ENCODE results near the gene KRT12.
"Not testable (repeated sequence)": the region's sequence is repeated elsewhere in the genome, so short reads cannot be mapped to it uniquely, and the experiment has no call there.

KRT12 gene

DNA sequence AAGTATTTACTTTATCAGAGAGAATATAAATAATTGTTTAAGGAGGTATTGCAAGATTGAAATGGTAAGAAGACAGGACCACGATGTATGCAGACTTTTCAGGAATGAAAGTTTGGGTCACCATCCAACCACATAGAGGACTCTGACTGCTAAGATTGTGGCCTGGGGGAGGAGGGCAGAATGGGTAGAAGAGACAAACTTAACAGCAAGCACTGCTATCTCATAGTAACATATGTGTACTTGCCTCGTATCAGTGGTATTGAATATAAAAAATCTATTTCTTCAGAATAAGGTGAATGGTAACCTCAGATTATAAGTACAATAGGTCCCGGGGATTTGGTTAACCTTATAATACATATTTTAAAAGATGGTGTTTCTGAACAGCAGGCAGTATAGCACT, 50.5 kb downstream of the KRT12 start:
- no peak for DNase-seq (ENCODE audit: low read depth, low spot score)

GRCh38 chr17:40815381-40815780, 51.6 kb downstream of the KRT12 start:
- no peak for DNase-seq (ENCODE audit: low read depth, low spot score)

GRCh38 chr17:40814657-40815056, 52.4 kb downstream of the KRT12 start:
- DNase-seq (ENCODE audit: low read depth, low spot score), result not testable (repeated sequence)

DNA sequence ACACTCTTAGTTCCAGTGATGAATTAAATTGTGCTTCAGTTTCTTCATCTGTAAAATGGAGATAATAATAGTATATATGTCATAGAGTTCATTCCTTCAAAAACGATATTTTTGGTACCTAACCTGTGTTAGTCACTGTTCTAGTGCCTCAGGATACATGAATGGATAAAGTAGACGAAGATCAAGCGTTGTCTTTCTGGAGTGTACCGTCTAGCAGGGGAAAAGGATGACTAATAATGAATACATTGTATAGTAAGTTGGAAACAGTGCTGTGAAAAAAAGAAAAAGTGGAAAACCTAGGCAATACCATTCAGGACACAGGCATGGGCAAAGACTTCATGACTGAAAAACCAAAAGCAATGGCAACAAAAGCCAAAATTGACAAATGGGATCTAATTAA, 53.2 kb downstream of the KRT12 start:
- DNase-seq (ENCODE audit: low read depth, low spot score), result no peak

DNA sequence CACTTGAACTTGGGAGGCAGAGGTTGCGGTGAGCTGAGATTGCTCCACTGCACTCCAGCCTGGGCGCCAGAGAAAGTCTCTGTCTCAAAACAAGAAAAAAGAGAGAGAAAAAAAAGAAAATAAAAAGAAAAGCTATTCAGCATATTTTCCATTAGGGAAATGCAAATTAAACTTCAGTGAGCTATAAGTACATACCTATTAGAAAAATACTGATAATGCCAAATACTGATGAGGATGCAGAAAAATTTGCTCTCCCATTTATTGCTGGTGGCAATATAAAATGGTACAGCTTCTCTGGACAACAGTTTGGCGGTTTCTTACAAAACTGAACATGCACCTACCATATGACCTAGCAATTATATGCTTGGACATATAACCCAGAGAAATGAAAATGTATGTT, 54.4 kb downstream of the KRT12 start:
- no peak for DNase-seq (ENCODE audit: low read depth, low spot score)

Measured in astrocyte of the hippocampus (primary cell).